GM06990 (cell line): ENCODE data around the gene PAPOLG.

ENCODE experiments used
- DNase-seq: peaks from one replicate; pipeline ENCODE4 v3.0.0-alpha.2; 2011; ENCODE audit not compliant: insufficient read length; ENCODE audit errors: extremely low read depth
- H3K27me3 ChIP-seq: replicated peaks from 2 replicates; pipeline ENCODE4 v1.6.0; 2011; ENCODE audit warnings: low read length; ENCODE audit not compliant: control insufficient read depth, insufficient read depth
- H3K36me3 ChIP-seq: 2 replicates; pipeline ENCODE4 v1.5.1; 2011; ENCODE audit warnings: low read length; ENCODE audit not compliant: control insufficient read depth, insufficient read depth
- H3K4me3 ChIP-seq: replicated peaks from 2 replicates; pipeline ENCODE4 v1.5.1; 2011; ENCODE audit warnings: low read depth, mild to moderate bottlenecking, control low read depth, low read length
- TF ChIP-seq, protein P1 (sequence below): IDR thresholded peaks from 2 replicates; pipeline ENCODE4 v1.5.1; 2011; ENCODE audit warnings: low read length, control low read depth, mild to moderate bottlenecking, inconsistent platforms; ENCODE audit not compliant: insufficient read depth, poor library complexity, severe bottlenecking

The PAPOLG gene

GRCh38 chr2:60820416-60821132, 64.5 kb downstream of the PAPOLG start:
- Histone ChIP-seq H3K4me3 (no peak overlapping the region), H3K36me3 (no peaks in the 10 kb centered on the region), H3K27me3 (no peaks in the 10 kb centered on the region)
- TF ChIP-seq, protein P1, sequence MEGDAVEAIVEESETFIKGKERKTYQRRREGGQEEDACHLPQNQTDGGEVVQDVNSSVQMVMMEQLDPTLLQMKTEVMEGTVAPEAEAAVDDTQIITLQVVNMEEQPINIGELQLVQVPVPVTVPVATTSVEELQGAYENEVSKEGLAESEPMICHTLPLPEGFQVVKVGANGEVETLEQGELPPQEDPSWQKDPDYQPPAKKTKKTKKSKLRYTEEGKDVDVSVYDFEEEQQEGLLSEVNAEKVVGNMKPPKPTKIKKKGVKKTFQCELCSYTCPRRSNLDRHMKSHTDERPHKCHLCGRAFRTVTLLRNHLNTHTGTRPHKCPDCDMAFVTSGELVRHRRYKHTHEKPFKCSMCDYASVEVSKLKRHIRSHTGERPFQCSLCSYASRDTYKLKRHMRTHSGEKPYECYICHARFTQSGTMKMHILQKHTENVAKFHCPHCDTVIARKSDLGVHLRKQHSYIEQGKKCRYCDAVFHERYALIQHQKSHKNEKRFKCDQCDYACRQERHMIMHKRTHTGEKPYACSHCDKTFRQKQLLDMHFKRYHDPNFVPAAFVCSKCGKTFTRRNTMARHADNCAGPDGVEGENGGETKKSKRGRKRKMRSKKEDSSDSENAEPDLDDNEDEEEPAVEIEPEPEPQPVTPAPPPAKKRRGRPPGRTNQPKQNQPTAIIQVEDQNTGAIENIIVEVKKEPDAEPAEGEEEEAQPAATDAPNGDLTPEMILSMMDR, result no peak
- DNase-seq, result no peak

DNA sequence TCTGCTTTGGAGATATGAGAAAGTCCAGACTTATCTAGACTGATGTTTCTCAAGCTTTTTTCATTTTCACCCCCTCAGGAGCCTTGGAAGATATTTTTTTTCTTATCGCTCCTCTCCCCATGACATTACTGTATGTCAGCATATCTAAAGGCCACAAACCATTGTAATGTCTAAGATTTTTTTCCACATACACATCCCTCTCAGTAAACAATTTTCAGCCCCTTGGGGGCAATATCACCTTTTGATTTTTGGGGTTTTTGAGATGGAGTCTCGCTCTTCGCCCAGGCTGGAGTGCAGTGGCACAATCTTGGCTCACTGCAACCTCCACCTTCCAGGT, 65.0 kb downstream of the PAPOLG start:
- no peaks in the 10 kb centered on the region for H3K36me3 ChIP-seq
- H3K27me3 ChIP-seq, result no peaks in the 10 kb centered on the region
- H3K4me3 ChIP-seq, result no peak overlapping the region
- DNase-seq, result no peak
- TF ChIP-seq, protein P1, result no peak

DNA sequence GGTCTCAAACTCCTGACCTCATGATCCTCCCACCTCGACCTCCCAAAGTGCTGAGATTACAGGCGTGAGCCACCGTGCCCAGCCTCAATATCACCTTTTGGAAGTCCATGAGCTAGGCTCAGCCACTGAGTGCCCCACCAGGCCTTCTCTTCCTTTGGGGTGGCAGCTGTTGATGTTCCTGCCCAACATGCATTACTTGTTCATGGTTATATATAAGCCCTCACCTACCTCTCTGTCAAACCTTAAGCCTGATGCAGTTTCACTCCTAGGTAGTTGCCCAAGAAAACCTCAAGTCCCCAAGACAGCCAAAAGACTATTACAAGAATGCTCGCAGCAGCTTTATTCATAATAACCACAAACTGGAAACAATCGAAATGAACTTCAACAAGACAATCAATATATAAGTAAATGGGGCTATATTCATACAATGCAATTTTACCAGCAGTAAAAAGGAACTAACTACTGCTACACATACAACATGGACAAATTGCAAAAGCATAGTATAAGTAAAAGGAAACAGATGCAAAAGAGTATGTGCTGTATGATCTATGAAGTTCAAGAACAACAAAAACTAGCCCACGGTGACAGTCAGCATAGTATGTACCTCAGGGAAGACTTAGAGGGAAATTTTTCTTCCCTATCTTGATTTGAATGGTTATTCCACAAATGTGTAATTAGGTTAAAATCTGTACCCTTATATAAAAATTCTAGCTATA, 65.7 kb downstream of the PAPOLG start:
- TF ChIP-seq, protein P1, result no peak
- no peak overlapping the region for H3K4me3 ChIP-seq
- no peaks in the 10 kb centered on the region for H3K36me3 ChIP-seq
- no peaks in the 10 kb centered on the region for H3K27me3 ChIP-seq
- DNase-seq, result no peak

- H3K27me3 ChIP-seq, result no peaks in the 10 kb centered on the region
- H3K4me3 ChIP-seq, result no peak overlapping the region
- no peaks in the 10 kb centered on the region for H3K36me3 ChIP-seq
- no peak for DNase-seq
- TF ChIP-seq, protein P1, result no peak
Measured at GRCh38 chr2:60822987-60823386, 66.9 kb downstream of the PAPOLG start.

- TF ChIP-seq, protein P1, result no peak
- DNase-seq, result no peak
- Histone ChIP-seq H3K36me3 (no peaks in the 10 kb centered on the region), H3K4me3 (no peak overlapping the region), H3K27me3 (no peaks in the 10 kb centered on the region)
Measured at GRCh38 chr2:60823694-60824305, 67.7 kb downstream of the PAPOLG start.
